Naive thymus-derived CD8-positive, alpha-beta T cell (primary cell): ENCODE measurements around the gene SLC6A1. TPM values are rescaled to one million over a fixed set of nuclear protein-coding genes. Genes with fewer than 3 reads are reported as not detected.

ENCODE experiments used
- ATAC-seq, 2 donors: fragments of 150-1000 bp; cut with Tn5 transposase in 1 of 2; sonication (Bioruptor Pico), chemical (Tn5 transposase) in 1 of 2; 1 replicate in 1 of 2; 2 replicates in 1 of 2; pipeline ENCODE4 v1.10.0; 2021; ENCODE audit warnings: mild to moderate bottlenecking in 2 of 2, moderate library complexity in 2 of 2
- POLR2A ChIA-PET: fragments of 350-600 bp; sonication (Branson Sonifier 250); formaldehyde crosslinking; loops from one replicate; lab custom pipeline; 2021; ENCODE audit warnings: antibody characterized with exemption; lab: Charles Lee
- DNase-seq, 10 donors: peaks; one replicate each; pipeline versions ENCODE4 v3.0.0 to v3.0.0-alpha.2; 2020 to 2022
- H3K27ac Mint-ChIP-seq, 10 donors: one replicate each; pipeline ENCODE4 v1.8.0; 2020 to 2022; ENCODE audit warnings: mild to moderate bottlenecking in 10 of 10, mixed read lengths in 10 of 10, moderate library complexity in 4 of 10, inconsistent platforms in 1 of 10
- H3K27me3 Mint-ChIP-seq, 5 donors: one replicate each; pipeline ENCODE4 v1.8.0; 2021 to 2022; ENCODE audit warnings: mixed read lengths in 5 of 5
- H3K36me3 Mint-ChIP-seq, 3 donors: one replicate each; pipeline ENCODE4 v1.8.0; 2020 to 2022; ENCODE audit warnings: mixed read lengths in 3 of 3, mild to moderate bottlenecking in 2 of 3, inconsistent platforms in 1 of 3
- H3K4me1 Mint-ChIP-seq, 4 donors: one replicate each; pipeline ENCODE4 v1.8.0; 2021 to 2022; ENCODE audit warnings: mixed read lengths in 4 of 4
- H3K4me3 Mint-ChIP-seq, 10 donors: one replicate each; pipeline ENCODE4 v1.8.0; 2020 to 2022; ENCODE audit warnings: mild to moderate bottlenecking in 10 of 10, mixed read lengths in 10 of 10, moderate library complexity in 6 of 10, inconsistent platforms in 1 of 10
- H3K9me3 Mint-ChIP-seq, 9 donors: one replicate each; pipeline ENCODE4 v1.8.0; 2020 to 2022; ENCODE audit warnings: mixed read lengths in 9 of 9, mild to moderate bottlenecking in 3 of 9, inconsistent platforms in 1 of 9, moderate library complexity in 1 of 9
- polyA plus RNA-seq, 3 donors: library from polyadenylated mRNA; unstranded; fragments of 300-500 nt; fragmentation: Illumina TruSeq; gene quantifications; one replicate each; pipeline ENCODE4 v1.2.3, GENCODE V29; 2021
- total RNA-seq, 8 experiments: library from RNA in 2 of 8; stranded (reverse) in 2 of 8; gene quantifications; one replicate each; pipeline ENCODE4 v1.2.3 and lab custom pipeline; 2021 to 2026

Gene SLC6A1
- total and polyA plus RNA-seq, 5 experiments from 2014 or later = not detected

DNA sequence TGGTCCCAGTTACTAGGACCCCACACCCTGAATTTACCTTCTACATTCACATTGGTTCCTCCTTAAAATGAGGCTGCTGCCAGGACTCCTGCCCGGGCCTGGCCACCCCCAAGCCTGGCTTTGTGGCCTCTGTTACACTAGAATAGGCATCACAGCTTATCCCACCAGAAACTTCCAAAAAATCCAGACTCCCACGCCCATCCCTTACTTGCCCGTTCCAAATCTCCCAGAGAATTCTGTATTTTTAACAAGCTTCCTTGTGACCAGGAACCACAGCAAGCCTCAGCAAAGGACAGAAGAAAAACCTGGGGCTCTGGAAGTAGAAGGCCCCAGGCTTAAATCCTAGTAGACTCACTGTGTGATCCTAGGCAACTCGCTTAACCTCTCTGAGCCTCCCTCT, 36.0 kb upstream of the SLC6A1 start:
- H3K36me3 Mint-ChIP-seq = no peaks in the 10 kb centered on the region
- POLR2A ChIA-PET = no interaction called here
- no peaks in the 10 kb centered on the region for H3K9me3 Mint-ChIP-seq
- peaks cover 3 to 14% (median 4%) of the 10 kb centered on the region in 5 donors for H3K27me3 Mint-ChIP-seq
- H3K27ac Mint-ChIP-seq = no peak overlapping the region
- DNase-seq (no peak), ATAC-seq (no peak)
- no peaks in the 10 kb centered on the region for H3K4me1 Mint-ChIP-seq
- no peak overlapping the region for H3K4me3 Mint-ChIP-seq

DNA sequence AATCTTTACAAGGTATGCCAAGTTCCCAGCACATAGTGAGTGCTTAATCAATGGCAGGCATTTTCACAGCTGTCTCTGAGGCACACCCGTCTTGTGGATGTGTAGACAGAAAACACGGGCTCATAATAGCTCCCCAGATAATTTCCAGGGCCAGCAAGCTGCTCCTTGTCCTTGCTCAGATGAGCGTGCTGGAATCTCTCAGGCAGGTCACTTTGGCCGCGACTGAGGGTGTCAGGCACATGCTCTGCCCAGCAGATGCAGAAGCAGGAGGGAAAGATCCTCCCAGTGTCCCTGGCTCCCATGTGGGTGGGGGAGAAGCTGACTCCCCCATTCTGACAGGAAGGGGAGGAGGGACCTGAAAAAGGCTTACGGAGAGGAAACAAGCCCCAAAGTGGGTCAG, 35.6 kb upstream of the SLC6A1 start:
- Mint-ChIP-seq H3K4me3 (no peak overlapping the region), H3K4me1 (no peaks in the 10 kb centered on the region), H3K36me3 (no peaks in the 10 kb centered on the region), H3K27ac (no peak overlapping the region), H3K9me3 (no peaks in the 10 kb centered on the region), H3K27me3 (peaks cover 3 to 12% (median 4%) of the 10 kb centered on the region in 5 donors)
- POLR2A ChIA-PET = no interaction called here
- DNase-seq (no peak), ATAC-seq (no peak)

DNA sequence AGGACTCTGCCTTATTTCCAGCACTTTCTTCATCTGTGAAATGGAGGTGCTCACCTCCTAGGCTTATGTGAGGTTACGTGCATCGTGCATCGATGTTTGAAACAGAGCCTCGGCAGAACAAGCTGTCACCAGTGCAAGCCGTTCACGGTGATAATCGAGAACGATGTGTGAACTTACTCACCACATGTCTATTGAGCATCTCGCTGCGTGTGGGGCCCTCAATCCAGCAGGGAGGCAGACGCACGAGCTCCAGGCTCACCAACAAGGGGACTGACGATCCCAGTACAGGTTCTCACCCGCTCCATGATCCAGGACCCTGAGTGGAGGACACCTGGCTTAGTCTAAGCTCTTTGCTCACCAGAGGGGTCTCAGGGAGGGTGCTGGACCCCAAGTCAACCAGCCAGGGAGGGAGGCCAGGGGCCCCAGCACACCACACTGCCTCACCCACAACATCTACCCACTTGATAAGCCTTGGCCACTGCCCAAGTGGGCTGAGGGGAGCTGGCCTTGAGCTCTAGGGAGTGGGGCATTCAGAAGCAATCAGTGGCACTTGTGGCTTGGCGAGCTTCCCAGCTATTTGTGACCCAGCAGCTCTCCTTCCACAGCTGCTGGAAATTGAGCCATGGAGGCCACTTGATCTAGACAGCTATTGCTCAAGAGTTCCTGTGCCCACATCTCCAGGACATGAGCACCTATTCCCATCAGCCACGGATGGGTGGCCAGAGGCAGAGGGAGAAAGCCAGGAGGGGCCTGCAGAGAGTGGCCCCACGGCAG, 34.4 kb upstream of the SLC6A1 start:
- POLR2A ChIA-PET = no interaction called here
- H3K4me3 Mint-ChIP-seq = no peak overlapping the region
- ATAC-seq = no peak
- no peaks in the 10 kb centered on the region for H3K4me1 Mint-ChIP-seq
- no peaks in the 10 kb centered on the region for H3K9me3 Mint-ChIP-seq
- H3K36me3 Mint-ChIP-seq = no peaks in the 10 kb centered on the region
- no peak overlapping the region for H3K27ac Mint-ChIP-seq
- DNase-seq = no peak
- peaks cover 3 to 12% (median 8%) of the 10 kb centered on the region in 5 donors for H3K27me3 Mint-ChIP-seq

DNA sequence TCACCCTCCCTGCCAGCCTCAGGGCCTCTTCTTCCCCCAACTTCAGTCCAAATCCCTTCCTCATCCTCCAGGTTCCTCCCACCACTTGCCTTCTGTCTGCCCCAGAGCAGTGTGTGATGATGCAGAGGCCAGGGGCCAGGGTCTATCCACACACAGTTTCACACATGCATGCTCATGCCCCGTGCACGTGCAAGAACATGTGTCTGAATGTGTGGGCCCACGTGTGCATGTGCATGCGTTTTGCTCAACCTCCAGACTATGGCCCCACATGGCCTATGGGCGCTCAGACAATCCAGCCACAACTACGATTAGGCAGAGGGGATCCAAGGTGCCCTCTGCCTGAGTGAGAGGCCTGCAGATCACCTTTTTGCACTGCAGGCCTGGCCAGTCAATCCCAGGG, 32.3 kb upstream of the SLC6A1 start:
- no peak overlapping the region for H3K27ac Mint-ChIP-seq
- POLR2A ChIA-PET = no interaction called here
- peaks cover 0 to 10% (median 0%) of the 10 kb centered on the region in 9 donors for H3K9me3 Mint-ChIP-seq
- DNase-seq = no peak
- H3K27me3 Mint-ChIP-seq = peaks cover 3 to 29% (median 12%) of the 10 kb centered on the region in 5 donors
- H3K4me3 Mint-ChIP-seq = no peak overlapping the region
- no peaks in the 10 kb centered on the region for H3K4me1 Mint-ChIP-seq
- H3K36me3 Mint-ChIP-seq = no peaks in the 10 kb centered on the region
- no peak for ATAC-seq

DNA sequence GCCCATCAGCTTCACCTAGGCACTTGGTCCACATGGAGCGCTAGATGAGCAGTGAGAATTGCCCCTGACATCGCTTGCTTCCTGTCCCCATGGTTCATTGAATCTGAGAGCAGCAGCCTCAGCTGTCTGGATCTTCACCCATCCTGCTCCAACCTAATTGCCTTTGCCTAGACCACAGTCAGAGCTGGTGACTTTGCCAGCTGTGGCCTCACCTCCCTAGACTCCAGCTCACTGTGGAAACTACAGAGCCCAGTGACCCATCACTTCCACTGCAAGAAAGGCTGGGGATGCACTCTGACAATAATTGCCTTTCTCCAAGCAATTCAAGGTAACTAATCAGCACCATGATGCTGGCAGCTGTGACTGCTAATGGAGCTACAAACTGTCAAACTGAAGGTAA, 30.6 kb upstream of the SLC6A1 start:
- Mint-ChIP-seq H3K4me1 (no peaks in the 10 kb centered on the region), H3K9me3 (peaks cover 0 to 10% (median 0%) of the 10 kb centered on the region in 9 donors), H3K27ac (no peak overlapping the region), H3K27me3 (peaks cover 2 to 43% (median 21%) of the 10 kb centered on the region in 5 donors), H3K4me3 (no peak overlapping the region), H3K36me3 (peaks cover 0 to 2% (median 0%) of the 10 kb centered on the region in 3 donors)
- DNase-seq (no peak), ATAC-seq (no peak)
- POLR2A ChIA-PET = no interaction called here

DNA sequence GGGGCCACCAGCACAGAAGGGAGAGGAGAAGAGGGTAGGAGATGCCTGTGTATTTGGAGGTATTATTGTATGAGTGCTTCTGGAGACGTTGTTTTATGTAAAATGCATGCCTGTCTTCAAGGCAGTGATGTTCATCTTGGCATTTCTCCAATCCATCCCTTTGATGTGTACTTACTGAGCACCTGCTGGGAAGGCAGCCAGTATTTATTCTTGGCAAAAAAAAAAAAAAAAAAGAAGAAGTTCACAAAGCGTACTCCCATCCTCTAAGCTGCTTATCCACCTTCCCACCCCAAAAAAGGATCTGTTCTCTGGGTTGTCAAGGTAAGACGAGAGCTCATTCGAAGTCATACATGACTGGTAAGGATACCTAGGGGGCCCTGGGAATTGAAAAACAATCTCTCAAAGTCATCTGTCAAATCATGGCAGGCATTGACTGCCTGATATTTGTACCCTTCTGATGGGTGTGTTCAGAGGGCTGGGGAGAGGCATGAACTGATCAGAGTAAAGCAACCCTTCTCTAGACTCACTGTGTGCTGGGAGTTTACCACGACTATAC, 30.0 kb upstream of the SLC6A1 start:
- ATAC-seq (no peak), DNase-seq (no peak)
- Mint-ChIP-seq H3K9me3 (peaks cover 0 to 10% (median 0%) of the 10 kb centered on the region in 9 donors), H3K27me3 (peaks cover 2 to 43% (median 21%) of the 10 kb centered on the region in 5 donors), H3K36me3 (peaks cover 0 to 2% (median 0%) of the 10 kb centered on the region in 3 donors), H3K4me1 (no peaks in the 10 kb centered on the region), H3K4me3 (no peak overlapping the region), H3K27ac (no peak overlapping the region)
- POLR2A ChIA-PET = interaction anchor here (0.7 kb wide), 1 partner anchor 91 kb away, joined by 3 read pairs; no protein-coding TSS in a partner anchor

DNA sequence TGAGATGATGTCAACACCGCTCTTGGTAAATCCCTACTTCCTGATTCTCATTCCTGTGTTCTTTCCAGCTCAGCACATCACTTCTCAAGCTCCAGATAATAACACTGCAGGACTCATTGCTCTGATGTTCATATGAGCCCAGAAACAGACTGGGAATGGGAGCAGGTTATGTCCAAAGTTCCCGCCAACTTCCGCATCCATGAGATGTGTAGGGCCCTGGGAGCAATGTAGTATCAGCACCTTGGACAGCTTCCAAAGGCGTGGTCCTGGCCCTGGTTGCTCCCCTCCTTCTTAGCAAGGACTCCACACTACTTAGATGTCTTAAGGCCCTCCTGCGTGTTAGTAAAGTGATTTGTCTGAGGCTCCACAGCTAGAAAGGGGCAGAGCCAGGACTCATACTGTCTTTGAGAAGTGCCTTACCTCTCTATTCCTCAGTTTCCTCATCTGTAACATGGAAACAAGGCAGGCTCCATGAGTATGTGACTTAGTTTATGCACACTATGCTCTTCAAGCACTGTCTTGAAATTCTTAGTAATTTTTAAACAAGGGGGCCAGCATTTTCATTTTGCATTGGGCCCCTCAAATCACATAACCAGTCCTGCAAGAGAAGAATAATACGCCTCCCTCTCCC, 27.9 kb upstream of the SLC6A1 start:
- Mint-ChIP-seq H3K27me3 (peaks cover 6 to 54% (median 16%) of the 10 kb centered on the region in 5 donors), H3K4me3 (no peak overlapping the region), H3K9me3 (peaks cover 0 to 10% (median 0%) of the 10 kb centered on the region in 9 donors), H3K4me1 (no peaks in the 10 kb centered on the region), H3K36me3 (peaks cover 0 to 2% (median 0%) of the 10 kb centered on the region in 3 donors), H3K27ac (no peak overlapping the region)
- POLR2A ChIA-PET = no interaction called here
- no peak for DNase-seq
- no peak for ATAC-seq

DNA sequence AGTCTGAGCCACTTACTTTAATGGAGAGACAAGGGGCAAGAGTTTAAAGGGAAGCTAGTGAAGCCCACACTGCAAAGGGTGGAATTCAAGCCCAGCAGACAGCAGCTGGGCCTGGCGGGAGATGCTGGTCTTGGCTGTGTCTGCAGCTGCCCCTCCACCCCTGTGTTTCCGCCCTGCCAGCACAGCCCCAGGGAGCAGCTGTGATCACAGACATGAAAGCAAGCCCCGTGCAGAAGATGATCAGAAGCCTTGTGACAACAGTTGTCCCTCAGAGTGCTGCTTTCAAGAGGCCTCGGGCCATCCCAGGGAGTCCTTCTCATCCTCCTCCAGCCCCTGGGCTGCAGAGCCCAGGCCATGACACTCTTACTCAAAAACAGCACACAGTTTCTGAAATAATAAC, 24.1 kb upstream of the SLC6A1 start:
- H3K36me3 Mint-ChIP-seq = peaks cover 0 to 2% (median 0%) of the 10 kb centered on the region in 3 donors
- H3K4me3 Mint-ChIP-seq = no peak overlapping the region
- no peak overlapping the region for H3K27ac Mint-ChIP-seq
- no peak for ATAC-seq
- DNase-seq = no peak
- no peaks in the 10 kb centered on the region for H3K4me1 Mint-ChIP-seq
- peaks cover 8 to 65% (median 13%) of the 10 kb centered on the region in 5 donors for H3K27me3 Mint-ChIP-seq
- POLR2A ChIA-PET = no interaction called here
- H3K9me3 Mint-ChIP-seq = peaks cover 0 to 10% (median 0%) of the 10 kb centered on the region in 9 donors

DNA sequence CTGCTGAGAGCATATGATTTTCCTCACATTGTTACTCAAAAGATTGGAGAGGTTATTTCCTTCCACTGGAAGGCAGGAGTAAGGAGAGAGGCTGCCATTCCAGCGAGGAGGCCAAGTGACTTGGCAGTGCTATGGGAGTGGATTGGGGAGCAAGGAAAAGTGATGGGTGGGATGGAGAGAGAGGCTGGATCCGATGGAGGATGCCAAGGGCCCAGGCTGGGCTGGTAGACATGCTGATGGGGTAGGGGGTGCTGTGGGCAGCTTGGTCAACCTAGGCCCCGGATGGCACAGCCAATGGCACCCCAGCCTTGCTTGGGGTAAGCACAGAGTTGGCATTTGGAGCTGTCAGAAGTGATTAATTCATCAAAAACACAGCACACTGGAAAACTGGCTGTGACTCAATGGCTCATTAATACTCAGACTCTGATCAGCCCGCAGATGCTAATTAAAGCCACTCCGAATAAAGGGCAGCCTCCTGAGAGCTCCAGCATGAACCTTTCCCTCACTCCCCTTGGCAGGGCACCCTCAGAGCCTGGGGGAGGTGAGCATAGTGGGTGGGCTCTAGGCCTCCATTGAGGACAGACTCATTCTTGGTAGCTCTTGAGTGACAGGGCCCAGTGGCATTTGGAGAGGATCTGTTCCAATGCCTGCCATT, 22.1 kb upstream of the SLC6A1 start:
- peaks cover 0 to 4% (median 0%) of the 10 kb centered on the region in 9 donors for H3K9me3 Mint-ChIP-seq
- peaks cover 9 to 59% (median 14%) of the 10 kb centered on the region in 5 donors for H3K27me3 Mint-ChIP-seq
- peaks cover 0 to 2% (median 0%) of the 10 kb centered on the region in 3 donors for H3K36me3 Mint-ChIP-seq
- peaks cover 0 to 5% (median 0%) of the 10 kb centered on the region in 4 donors for H3K4me1 Mint-ChIP-seq
- no peak for ATAC-seq
- POLR2A ChIA-PET = no interaction called here
- no peak overlapping the region for H3K27ac Mint-ChIP-seq
- H3K4me3 Mint-ChIP-seq = no peak overlapping the region
- DNase-seq = no peak

DNA sequence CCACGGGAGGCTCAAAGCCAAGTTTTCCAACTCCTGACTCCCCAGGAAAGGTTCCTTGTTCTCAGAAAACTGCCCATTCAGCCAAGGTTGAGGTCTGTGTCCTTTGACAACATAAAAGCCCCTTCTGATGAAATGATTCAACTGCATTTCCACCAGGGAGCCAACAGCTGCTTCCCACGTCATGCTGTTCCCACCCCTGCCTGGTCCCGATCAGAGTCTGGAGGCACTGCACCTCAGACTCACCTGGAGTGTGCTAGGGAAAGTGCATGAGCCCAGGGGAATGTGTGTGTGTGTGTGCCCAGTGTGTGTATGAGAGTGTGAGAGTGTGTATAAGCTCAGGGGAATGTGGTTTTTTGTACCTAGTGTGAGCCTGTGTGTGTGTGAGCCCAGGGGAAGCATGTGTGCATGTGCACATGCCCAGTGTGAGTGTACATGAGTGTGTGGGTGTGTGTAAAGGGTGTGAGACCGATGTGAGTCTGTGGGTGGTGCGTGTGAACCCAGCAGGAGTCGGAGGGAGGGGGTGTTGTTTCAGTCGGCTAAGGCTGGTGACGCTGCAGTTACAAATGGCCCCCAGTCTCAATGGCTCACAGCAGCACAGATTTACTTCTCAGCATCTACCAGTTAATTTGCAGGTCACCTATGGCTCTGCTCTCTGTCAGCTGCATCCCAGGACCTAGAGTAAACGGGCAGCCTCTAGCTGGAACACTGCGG, 20.3 kb upstream of the SLC6A1 start:
- Mint-ChIP-seq H3K27ac (no peak overlapping the region), H3K4me3 (no peak overlapping the region), H3K36me3 (no peaks in the 10 kb centered on the region)

DNA sequence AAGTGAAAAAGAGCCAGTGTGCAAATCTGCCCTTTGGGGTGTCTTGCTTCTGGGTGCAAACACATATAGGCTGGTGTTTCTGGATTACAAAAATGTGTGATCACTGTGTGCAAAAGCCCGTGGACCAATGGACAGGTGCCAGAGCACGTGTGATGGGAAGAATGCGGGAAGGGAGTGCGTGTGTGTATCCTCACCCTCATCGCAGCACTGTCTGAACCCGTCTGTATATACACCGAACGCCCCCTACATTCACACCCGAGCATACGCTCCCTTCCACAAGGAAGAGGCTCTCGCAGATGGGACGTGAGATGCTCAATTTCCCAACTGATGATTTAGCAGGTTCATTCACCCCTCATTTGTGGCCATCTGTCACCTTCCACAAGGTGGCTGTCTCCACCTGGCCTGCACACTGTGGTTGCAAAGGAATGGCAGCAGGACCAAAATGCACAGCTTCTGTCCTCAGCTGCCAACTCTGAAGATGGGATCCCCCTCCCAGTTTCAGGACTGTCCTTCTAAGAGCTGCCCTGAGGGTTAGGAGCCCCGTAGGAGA, 19.4 kb upstream of the SLC6A1 start:
- Mint-ChIP-seq H3K9me3 (peaks cover 0 to 2% (median 0%) of the 10 kb centered on the region in 9 donors), H3K4me1 (peaks cover 0 to 5% (median 0%) of the 10 kb centered on the region in 4 donors), H3K27ac (no peak overlapping the region), H3K36me3 (no peaks in the 10 kb centered on the region), H3K4me3 (no peak overlapping the region), H3K27me3 (peaks cover 8 to 53% (median 13%) of the 10 kb centered on the region in 5 donors)
- POLR2A ChIA-PET = no interaction called here
- no peak for ATAC-seq
- DNase-seq = no peak

More for the DNA sequence above, 20.3 kb upstream of the SLC6A1 start:
- Mint-ChIP-seq H3K4me1 (peaks cover 0 to 5% (median 0%) of the 10 kb centered on the region in 4 donors), H3K9me3 (peaks cover 0 to 2% (median 0%) of the 10 kb centered on the region in 9 donors), H3K27me3 (peaks cover 6 to 56% (median 14%) of the 10 kb centered on the region in 5 donors)
- DNase-seq (no peak), ATAC-seq (no peak)
- POLR2A ChIA-PET = no interaction called here

DNA sequence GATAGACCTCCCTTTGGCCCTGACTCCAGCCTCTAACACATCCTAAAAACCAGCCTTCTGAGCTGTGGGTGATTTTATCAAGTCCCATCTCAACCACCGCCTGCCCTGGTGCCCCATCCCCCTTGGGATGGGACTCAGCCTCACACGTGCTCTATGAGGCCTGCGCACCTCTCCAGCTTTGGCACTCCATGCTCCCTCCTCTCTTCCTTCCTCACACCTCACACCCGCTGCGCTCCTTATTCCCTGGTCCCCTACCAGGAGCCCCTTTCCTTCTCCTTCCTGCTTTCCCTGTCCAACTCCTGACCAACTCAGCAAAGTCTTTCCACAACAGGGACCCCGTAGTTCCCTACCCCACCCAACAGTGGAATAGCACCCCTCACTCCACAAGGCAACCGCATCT, 18.4 kb upstream of the SLC6A1 start:
- H3K27ac Mint-ChIP-seq = peak overlapping the region in 1 of 10 donors; percentile 34
- ATAC-seq (no peak), DNase-seq (no peak)
- H3K27me3 Mint-ChIP-seq = peaks cover 16 to 55% (median 18%) of the 10 kb centered on the region in 5 donors
- peaks cover 0 to 3% (median 0%) of the 10 kb centered on the region in 9 donors for H3K9me3 Mint-ChIP-seq
- no peaks in the 10 kb centered on the region for H3K36me3 Mint-ChIP-seq
- POLR2A ChIA-PET = no interaction called here
- no peak overlapping the region for H3K4me3 Mint-ChIP-seq
- peaks cover 0 to 5% (median 0%) of the 10 kb centered on the region in 4 donors for H3K4me1 Mint-ChIP-seq
